Testis (tissue), 2 donors: Measurements from ENCODE around the gene FOXO6.

Experiments used
- POLR2A ChIP-seq: fragments of 450-650 bp; IDR thresholded peaks from one replicate; pipeline ENCODE4 v1.6.1; 2017; ENCODE audit warnings: antibody characterized with exemption, mild to moderate bottlenecking, moderate library complexity
- TF ChIP-seq, protein P1 (sequence below), 3 experiments: fragments of 450-650 bp in 2 of 3; fragments of 200-600 bp in 1 of 3; sonication (generic) in 1 of 3; IDR thresholded peaks; one replicate each; pipeline ENCODE4 v1.5.1; 2016 to 2019; ENCODE audit warnings: antibody characterized with exemption in 3 of 3, mild to moderate bottlenecking in 2 of 3, moderate library complexity in 1 of 3

DNA sequence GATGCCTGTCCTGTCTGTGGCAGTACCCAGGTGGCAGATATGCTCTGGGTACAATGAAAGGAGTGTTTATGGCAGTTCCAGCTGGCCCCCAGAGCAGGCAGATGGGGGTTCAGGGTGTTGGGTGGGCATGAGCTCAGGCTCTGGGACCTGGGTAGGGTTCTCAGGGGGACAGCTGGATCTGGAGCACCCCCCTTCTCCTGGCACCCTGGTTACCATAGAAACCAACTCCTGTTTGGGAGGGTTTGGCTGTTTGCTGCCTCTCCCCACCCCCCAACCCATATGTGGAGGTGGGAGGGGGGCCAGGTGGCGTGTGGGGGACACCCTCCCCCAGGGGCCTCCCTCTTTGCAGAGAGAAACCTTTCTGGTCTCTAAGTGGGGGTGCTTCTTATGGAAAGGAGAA is 7.1 kb downstream of the FOXO6 start:
- TF ChIP-seq POLR2A, result no peak
- TF ChIP-seq, protein P1, sequence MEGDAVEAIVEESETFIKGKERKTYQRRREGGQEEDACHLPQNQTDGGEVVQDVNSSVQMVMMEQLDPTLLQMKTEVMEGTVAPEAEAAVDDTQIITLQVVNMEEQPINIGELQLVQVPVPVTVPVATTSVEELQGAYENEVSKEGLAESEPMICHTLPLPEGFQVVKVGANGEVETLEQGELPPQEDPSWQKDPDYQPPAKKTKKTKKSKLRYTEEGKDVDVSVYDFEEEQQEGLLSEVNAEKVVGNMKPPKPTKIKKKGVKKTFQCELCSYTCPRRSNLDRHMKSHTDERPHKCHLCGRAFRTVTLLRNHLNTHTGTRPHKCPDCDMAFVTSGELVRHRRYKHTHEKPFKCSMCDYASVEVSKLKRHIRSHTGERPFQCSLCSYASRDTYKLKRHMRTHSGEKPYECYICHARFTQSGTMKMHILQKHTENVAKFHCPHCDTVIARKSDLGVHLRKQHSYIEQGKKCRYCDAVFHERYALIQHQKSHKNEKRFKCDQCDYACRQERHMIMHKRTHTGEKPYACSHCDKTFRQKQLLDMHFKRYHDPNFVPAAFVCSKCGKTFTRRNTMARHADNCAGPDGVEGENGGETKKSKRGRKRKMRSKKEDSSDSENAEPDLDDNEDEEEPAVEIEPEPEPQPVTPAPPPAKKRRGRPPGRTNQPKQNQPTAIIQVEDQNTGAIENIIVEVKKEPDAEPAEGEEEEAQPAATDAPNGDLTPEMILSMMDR (IDR thresholded peaks at IDR 0.05), result no peak
